PC-9 (cell line): ENCODE data around the gene CYB5B. TPM values are rescaled to one million over a fixed set of nuclear protein-coding genes. Genes with fewer than 3 reads are reported as not detected.
A peak's percentile ranks its signal among the peaks of the same experiment; 100 is the strongest.

ENCODE experiments used
- Bru-seq: library from RNA; stranded (reverse); fragments of 400-500 nt; gene quantifications from one replicate; lab custom pipeline; 2021; lab: Mats Ljungman, UMichigan
- BruChase-seq, 2 experiments: library from RNA; stranded (reverse); fragments of 400-500 nt; gene quantifications; one replicate each; lab custom pipeline; 2021; lab: Mats Ljungman, UMichigan
- BruUV-seq: library from RNA; stranded (reverse); fragments of 400-500 nt; replicated peaks from 2 replicates; lab custom pipeline; 2021; lab: Mats Ljungman, UMichigan
- CTCF ChIA-PET: fragments of 300-600 bp; sonication (Branson Sonifier 250); formaldehyde crosslinking; loops from one replicate; lab custom pipeline; 2022; ENCODE audit warnings: antibody characterized with exemption; lab: Charles Lee
- POLR2A ChIA-PET: fragments of 300-600 bp; sonication (Branson Sonifier 250); formaldehyde crosslinking; loops from one replicate; lab custom pipeline; 2022; ENCODE audit warnings: antibody characterized with exemption; ENCODE audit not compliant: unreplicated experiment; lab: Charles Lee
- DNase-seq, 2 experiments: peaks; one replicate each; pipeline versions ENCODE4 v3.0.0 to v3.0.0-alpha.2; 2015 to 2022; ENCODE audit warnings: mixed read lengths in 1 of 2
- H2AFZ ChIP-seq: fragments of 200-600 bp; sonication (generic); 2 replicates; pipeline ENCODE4 v1.8.1; 2017; ENCODE audit warnings: antibody characterized with exemption
- H3F3A ChIP-seq: fragments of 200-600 bp; sonication (generic); 2 replicates; pipeline ENCODE4 v1.8.1; 2017; ENCODE audit warnings: antibody characterized with exemption, mild to moderate bottlenecking, low read depth; ENCODE audit not compliant: insufficient read depth
- H3K27ac ChIP-seq: fragments of 200-600 bp; sonication (generic); 2 replicates; pipeline ENCODE4 v1.6.1; 2016; ENCODE audit warnings: mixed run types
- H3K27me3 ChIP-seq: fragments of 200-600 bp; sonication (generic); 2 replicates; pipeline ENCODE4 v1.6.1; 2016; ENCODE audit warnings: low read depth, mixed run types; ENCODE audit not compliant: insufficient read depth
- H3K36me3 ChIP-seq: fragments of 200-600 bp; sonication (generic); 2 replicates; pipeline ENCODE4 v1.6.1; 2016; ENCODE audit warnings: low read depth, mixed run types
- H3K4me1 ChIP-seq: fragments of 200-600 bp; sonication (generic); replicated peaks from 2 replicates; pipeline ENCODE4 v1.6.1; 2016; ENCODE audit warnings: mixed run types; ENCODE audit not compliant: insufficient read depth
- H3K4me2 ChIP-seq: fragments of 200-600 bp; sonication (generic); 2 replicates; pipeline ENCODE4 v1.6.1; 2017; ENCODE audit warnings: mixed run types
- H3K4me3 ChIP-seq: fragments of 200-600 bp; sonication (generic); 2 replicates; pipeline ENCODE4 v1.6.1; 2016; ENCODE audit warnings: mixed run types
- H3K79me2 ChIP-seq: fragments of 200-600 bp; sonication (generic); 2 replicates; pipeline ENCODE4 v1.6.1; 2017; ENCODE audit warnings: low read depth, mixed run types
- H3K9me2 ChIP-seq: fragments of 200-600 bp; sonication (generic); 2 replicates; pipeline ENCODE4 v1.8.1; 2017; ENCODE audit warnings: mild to moderate bottlenecking; ENCODE audit not compliant: insufficient read depth
- H3K9me3 ChIP-seq: fragments of 200-600 bp; sonication (generic); 2 replicates; pipeline ENCODE4 v1.8.1; 2016; ENCODE audit warnings: low read depth; ENCODE audit not compliant: insufficient read depth
- H4K20me1 ChIP-seq: fragments of 200-600 bp; sonication (generic); 2 replicates; pipeline ENCODE4 v1.8.1; 2017; ENCODE audit not compliant: insufficient read depth
- CTCF ChIP-seq: fragments of 200-600 bp; sonication (generic); conservative IDR thresholded peaks from 2 replicates; pipeline ENCODE4 v1.6.1; 2017; ENCODE audit warnings: mixed run types, antibody characterized with exemption, mild to moderate bottlenecking, moderate library complexity
- EZH2 ChIP-seq: fragments of 200-600 bp; sonication (generic); IDR thresholded peaks from 2 replicates; pipeline ENCODE4 v1.8.0; 2017; ENCODE audit warnings: antibody characterized with exemption, low read depth
- intact Hi-C: fragments of 100-400 bp; cut with micrococcal nuclease; formaldehyde crosslinking; loops from one replicate; pipeline ENCODE4 v1.10.0; 2022; ENCODE audit not compliant: unreplicated experiment
- long read RNA-seq: library from polyadenylated mRNA; stranded (forward); transcript quantifications from one replicate; pipeline ENCODE4 v2.0.0, GENCODE V29; 2022
- total RNA-seq: library from RNA; stranded (reverse); gene quantifications from 2 replicates; pipeline ENCODE4 v1.2.3, GENCODE V29; 2021

The CYB5B gene
- 29.3 and 29.8 TPM in 2 replicates for total RNA-seq
- Bru-seq, nascent RNA, result percentile 90 among the genes with signal in this experiment
- percentile 86 among the genes with signal in this experiment for BruChase-seq, experiment 1, labeled RNA remaining after a 2-hour chase
- percentile 64 among the genes with signal in this experiment for BruChase-seq, experiment 2, labeled RNA remaining after a 6-hour chase
- long read RNA-seq, partial matches to known transcripts, result 3 of 27 reads
- long read RNA-seq, other reads (novel, unspliced or antisense), result 21 of 27 reads

GRCh38 chr16:69424053-69424934, at the start of gene CYB5B:
TSS of gene CYB5B (plus strand) at chr16:69424619. CDS start at chr16:69424684, 65 bp downstream.
- peaks cover 26% of the 10 kb centered on the region for H3K36me3 ChIP-seq
- intact Hi-C loops, result loop anchor here (10.0 kb wide), 1 partner anchor 141 kb away; the partner anchor contains the start of gene NFAT5
- H3K4me3 ChIP-seq, result peak within 1 kb of the TSS; percentile 86
- peak within 1 kb of the TSS; percentile 63 for H3K27ac ChIP-seq
- peak within 1 kb of the TSS; percentile 86 for H2AFZ ChIP-seq
- no peaks in the 10 kb centered on the region for H3K9me2 ChIP-seq
- peaks cover 34% of the 10 kb centered on the region for H3F3A ChIP-seq
- peak within 1 kb of the TSS; percentile 90 for H3K4me2 ChIP-seq
- no peak for TF ChIP-seq EZH2
- no peak for TF ChIP-seq CTCF
- peaks cover 48% of the 10 kb centered on the region for H3K79me2 ChIP-seq
- BruUV-seq, result no TSS peak
- H3K27me3 ChIP-seq, result no peaks in the 10 kb centered on the region
- CTCF ChIA-PET, result interaction anchor here (1.2 kb wide), 1 partner anchor 28 kb away, joined by 3 read pairs; no protein-coding TSS in a partner anchor
- POLR2A ChIA-PET, result no interaction called here
- H3K4me1 ChIP-seq, result peaks cover 8% of the 10 kb centered on the region; the same call in 1 of the 2 replicates
- peak; percentile 94 to 99 for DNase-seq
- H4K20me1 ChIP-seq, result no peaks in the 10 kb centered on the region; the same call in 1 of the 2 replicates
- no peaks in the 10 kb centered on the region for H3K9me3 ChIP-seq

- 0 out of 2 replicates have a peak, but pooled peaks cover 2% of the 10 kb centered on the region for H3K79me2 ChIP-seq
- H3F3A ChIP-seq, result peaks cover 6% of the 10 kb centered on the region; the same call in 1 of the 2 replicates
- ChIA-PET POLR2A (no interaction called here), CTCF (no interaction called here)
- H3K27me3 ChIP-seq, result no peaks in the 10 kb centered on the region
- no peak for TF ChIP-seq EZH2
- no peak for TF ChIP-seq CTCF
- peaks cover 4% of the 10 kb centered on the region; the same call in 1 of the 2 replicates for H4K20me1 ChIP-seq
- peaks cover 13% of the 10 kb centered on the region for H3K36me3 ChIP-seq
- H3K4me3 ChIP-seq, result no peak overlapping the region
- H3K4me2 ChIP-seq, result no peak overlapping the region
- intact Hi-C loops, result no loop called here
- no peak overlapping the region for H2AFZ ChIP-seq
- no peaks in the 10 kb centered on the region for H3K9me2 ChIP-seq
- no peaks in the 10 kb centered on the region for H3K4me1 ChIP-seq
- H3K9me3 ChIP-seq, result no peaks in the 10 kb centered on the region
- no peak for DNase-seq
- no peak overlapping the region for H3K27ac ChIP-seq
- BruUV-seq, result no TSS peak
These were observed 47.9 kb upstream of the CYB5B start for GRCh38 chr16:69376393-69377059.

GRCh38 chr16:69378036-69378435, 46.4 kb upstream of the CYB5B start:
- TF ChIP-seq CTCF, result no peak
- TF ChIP-seq EZH2, result no peak
- BruUV-seq, result no TSS peak

More at GRCh38 chr16:69378036-69378435, 46.4 kb upstream of the CYB5B start:
- H3K36me3 ChIP-seq, result peaks cover 26% of the 10 kb centered on the region
- H3F3A ChIP-seq, result peaks cover 14% of the 10 kb centered on the region; the same call in 1 of the 2 replicates
- peaks cover 15% of the 10 kb centered on the region for H3K79me2 ChIP-seq
- no peak overlapping the region for H3K4me3 ChIP-seq
- DNase-seq, result no peak
- H3K9me3 ChIP-seq, result no peaks in the 10 kb centered on the region
- H2AFZ ChIP-seq, result no peak overlapping the region
- no peak overlapping the region for H3K4me2 ChIP-seq
- H3K27me3 ChIP-seq, result no peaks in the 10 kb centered on the region
- no peaks in the 10 kb centered on the region for H3K9me2 ChIP-seq
- CTCF ChIA-PET, result no interaction called here
- peaks cover 4% of the 10 kb centered on the region; the same call in 1 of the 2 replicates for H4K20me1 ChIP-seq
- no peaks in the 10 kb centered on the region for H3K4me1 ChIP-seq
- POLR2A ChIA-PET, result interaction anchor here (0.6 kb wide), 1 partner anchor 308 kb away, joined by 5 read pairs; no protein-coding TSS in a partner anchor
- no peak overlapping the region for H3K27ac ChIP-seq
- intact Hi-C loops, result no loop called here
